GM12875 (cell line): ENCODE results near the gene TXNL4B.
"Not testable (repeated sequence)": the region's sequence is repeated elsewhere in the genome, so short reads cannot be mapped to it uniquely, and the experiment has no call there.

Source experiments
- H3K4me3 ChIP-seq: one replicate; pipeline ENCODE4 v1.5.1; 2011; ENCODE audit warnings: low read depth, low read length, control low read depth
- TF ChIP-seq, protein P1 (sequence below): IDR thresholded peaks from 2 replicates; pipeline ENCODE4 v1.5.1; 2011; ENCODE audit warnings: low read depth, mild to moderate bottlenecking, control low read depth, inconsistent platforms, low read length, moderate library complexity, borderline replicate concordance; ENCODE audit not compliant: insufficient read depth

Gene TXNL4B

DNA sequence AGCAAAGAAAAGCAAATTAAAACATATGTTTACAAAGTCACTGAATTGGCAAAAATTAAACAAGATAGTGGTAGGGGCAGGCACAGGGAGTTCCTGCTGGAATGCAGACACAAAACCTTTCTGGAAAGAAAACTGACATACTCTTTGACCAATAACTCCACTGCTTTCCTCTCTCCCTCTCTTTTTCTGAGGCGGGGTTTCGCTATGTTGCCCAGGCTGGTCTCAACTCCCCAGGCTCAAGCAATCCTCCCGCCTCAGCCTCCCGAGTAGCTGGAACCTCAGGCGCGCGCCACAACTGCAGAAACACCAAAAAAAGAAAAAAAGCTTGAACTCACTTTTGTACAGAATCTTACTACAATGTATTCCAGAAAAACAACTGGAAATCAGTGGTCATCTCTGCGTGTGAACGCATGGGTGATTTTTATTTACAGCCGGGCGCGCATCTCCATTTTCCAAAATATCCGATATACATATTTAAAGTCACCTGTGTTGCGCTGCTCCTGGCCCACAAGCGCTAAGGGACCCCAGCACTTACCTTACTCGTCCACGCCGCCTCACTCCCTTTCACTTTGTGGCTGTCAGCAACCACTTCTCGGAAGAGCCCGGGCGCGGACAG, 480 bp downstream of the TXNL4B start:
- H3K4me3 ChIP-seq: peak overlapping the region; percentile 65
- TF ChIP-seq, protein P1, sequence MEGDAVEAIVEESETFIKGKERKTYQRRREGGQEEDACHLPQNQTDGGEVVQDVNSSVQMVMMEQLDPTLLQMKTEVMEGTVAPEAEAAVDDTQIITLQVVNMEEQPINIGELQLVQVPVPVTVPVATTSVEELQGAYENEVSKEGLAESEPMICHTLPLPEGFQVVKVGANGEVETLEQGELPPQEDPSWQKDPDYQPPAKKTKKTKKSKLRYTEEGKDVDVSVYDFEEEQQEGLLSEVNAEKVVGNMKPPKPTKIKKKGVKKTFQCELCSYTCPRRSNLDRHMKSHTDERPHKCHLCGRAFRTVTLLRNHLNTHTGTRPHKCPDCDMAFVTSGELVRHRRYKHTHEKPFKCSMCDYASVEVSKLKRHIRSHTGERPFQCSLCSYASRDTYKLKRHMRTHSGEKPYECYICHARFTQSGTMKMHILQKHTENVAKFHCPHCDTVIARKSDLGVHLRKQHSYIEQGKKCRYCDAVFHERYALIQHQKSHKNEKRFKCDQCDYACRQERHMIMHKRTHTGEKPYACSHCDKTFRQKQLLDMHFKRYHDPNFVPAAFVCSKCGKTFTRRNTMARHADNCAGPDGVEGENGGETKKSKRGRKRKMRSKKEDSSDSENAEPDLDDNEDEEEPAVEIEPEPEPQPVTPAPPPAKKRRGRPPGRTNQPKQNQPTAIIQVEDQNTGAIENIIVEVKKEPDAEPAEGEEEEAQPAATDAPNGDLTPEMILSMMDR: no peak

DNA sequence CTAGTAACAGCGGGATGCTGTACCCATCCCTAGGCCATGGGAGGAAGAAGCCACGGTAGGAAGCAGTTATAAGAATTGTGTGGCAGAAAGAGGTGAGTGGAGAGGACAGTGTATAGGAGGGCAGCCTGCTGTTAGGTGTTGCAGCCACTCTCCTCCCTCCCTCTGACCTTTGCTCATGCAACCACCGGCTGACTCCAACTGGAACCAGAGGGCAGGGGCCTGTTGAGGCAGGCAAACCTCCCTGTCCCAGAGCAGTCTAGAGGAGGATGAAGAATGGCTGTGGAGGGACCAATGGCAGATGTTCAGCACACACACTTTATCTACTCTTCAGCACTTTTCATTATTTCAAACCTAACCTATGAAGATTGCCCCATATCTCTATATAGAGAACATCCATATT, 2.2 kb downstream of the TXNL4B start:
- no peak overlapping the region for H3K4me3 ChIP-seq
- TF ChIP-seq, protein P1: no peak

DNA sequence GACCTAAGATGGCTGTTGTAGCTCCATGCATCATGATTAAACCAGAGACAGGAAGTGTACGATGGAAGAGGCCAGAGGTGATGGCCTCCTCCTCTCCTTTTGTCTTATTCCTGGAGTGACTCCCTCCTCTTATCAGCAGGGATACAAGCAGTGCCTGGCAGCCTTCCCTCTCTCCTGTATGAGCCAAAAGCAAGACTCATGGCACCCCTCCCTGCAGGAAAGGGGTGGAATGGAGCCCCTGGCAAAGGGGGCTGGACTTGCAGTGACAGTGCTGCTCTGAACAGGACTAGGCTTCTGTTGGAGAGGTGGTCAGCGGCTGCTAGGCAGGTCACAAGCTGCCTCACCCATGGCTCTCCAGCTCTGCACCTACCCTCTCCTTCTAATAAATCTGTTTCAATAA, 8.4 kb downstream of the TXNL4B start:
- TF ChIP-seq, protein P1: no peak
- H3K4me3 ChIP-seq: no peak overlapping the region

DNA sequence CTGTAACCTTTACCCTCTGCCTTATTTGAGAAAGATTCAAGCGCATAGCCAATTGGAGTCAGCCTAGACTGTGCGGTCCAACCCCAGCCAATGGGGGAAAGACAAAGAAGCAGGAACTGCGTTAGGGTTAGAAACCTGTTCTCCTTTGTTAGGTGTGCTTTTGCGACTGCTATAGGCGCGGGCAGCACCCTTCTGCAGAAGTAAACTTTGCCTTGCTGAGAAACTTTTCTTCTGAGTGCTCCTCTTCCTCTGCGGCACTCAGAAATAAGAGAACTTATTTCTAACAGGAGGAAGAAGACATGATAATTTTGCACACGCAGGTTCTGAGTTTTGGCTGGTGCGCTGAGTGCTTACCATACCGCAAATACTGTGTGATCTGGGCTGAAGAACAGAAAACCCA, 9.0 kb downstream of the TXNL4B start:
- TF ChIP-seq, protein P1: no peak
- H3K4me3 ChIP-seq: no peak overlapping the region

DNA sequence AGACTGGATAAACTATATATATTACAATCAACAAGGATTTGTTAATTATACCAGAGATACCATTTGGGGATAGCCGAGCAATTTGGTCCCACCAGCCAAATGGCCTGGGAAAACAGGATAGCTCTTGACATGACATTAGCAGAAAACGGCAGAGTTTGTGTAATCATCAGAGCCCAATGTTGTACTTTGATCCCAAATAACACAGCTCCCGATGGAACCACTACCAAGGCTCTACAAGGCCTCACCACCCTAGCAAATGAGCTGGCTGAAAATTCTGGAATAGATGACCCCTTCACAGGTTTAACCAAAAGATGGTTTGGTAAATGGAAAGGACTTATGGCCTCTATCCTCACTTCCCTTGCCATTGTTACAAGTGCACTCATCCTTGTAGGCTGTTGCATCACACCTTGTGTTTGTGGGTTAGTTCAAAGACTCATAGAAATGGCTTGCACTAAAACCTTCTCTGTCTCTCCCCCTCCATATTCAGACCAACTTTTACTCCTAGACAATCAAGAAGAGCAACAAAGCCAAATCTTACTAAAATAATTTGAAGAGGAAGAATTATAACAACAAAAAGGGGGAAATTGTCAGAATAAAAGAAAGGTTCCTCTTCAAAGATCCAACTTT, 9.5 kb downstream of the TXNL4B start:
- TF ChIP-seq, protein P1: no peak

DNA sequence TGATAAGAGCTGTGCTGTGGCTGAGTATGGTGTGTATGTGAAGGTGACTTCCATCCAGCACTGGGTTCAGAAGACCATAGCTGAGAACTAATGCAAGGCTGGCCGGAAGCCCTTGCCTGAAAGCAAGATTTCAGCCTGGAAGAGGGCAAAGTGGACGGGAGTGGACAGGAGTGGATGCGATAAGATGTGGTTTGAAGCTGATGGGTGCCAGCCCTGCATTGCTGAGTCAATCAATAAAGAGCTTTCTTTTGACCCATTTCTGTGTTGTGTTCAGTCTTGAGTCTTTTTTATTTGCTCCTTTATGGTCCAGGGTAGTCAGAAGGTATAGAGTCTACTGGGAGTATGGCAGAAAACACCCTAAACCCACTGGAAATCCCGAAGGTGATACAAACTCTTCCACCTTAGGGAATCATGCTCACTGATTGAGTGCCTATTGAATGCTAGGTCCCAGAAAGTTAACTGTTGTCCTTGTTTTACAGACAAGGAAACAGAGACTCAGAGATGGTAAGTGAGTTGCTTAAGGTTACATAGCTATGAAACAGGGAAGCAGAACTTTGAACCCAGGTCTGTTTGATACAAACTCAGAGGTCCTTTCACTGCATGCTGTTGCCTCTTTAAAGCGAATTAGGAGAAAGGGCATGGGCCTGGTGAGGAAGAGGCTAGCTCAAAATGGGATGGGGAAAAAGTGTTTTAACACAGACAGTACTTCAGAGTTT, 16.3 kb downstream of the TXNL4B start:
- not testable (repeated sequence) for H3K4me3 ChIP-seq

More for the DNA sequence above, 9.5 kb downstream of the TXNL4B start:
- H3K4me3 ChIP-seq: no peak overlapping the region

DNA sequence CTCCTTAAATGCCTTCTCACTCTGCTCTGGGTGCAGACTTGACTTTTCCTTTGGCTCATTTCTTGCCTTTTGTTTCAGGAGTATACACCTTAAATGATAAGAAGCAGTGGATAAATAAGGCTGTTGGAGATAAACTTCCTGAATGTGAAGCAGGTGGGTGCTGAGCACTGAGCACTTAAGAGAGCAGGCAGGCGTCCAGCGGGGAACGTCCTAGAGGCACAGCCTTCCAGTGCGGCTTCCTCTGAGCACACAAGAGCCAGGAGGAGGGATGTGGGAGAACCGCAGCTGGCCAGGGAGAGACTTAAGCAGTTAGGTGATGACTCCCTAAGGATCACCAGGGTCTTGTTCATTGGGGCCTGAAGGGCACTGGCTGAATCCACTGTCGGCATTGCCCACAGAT, 18.4 kb downstream of the TXNL4B start:
- H3K4me3 ChIP-seq: not testable (repeated sequence)

DNA sequence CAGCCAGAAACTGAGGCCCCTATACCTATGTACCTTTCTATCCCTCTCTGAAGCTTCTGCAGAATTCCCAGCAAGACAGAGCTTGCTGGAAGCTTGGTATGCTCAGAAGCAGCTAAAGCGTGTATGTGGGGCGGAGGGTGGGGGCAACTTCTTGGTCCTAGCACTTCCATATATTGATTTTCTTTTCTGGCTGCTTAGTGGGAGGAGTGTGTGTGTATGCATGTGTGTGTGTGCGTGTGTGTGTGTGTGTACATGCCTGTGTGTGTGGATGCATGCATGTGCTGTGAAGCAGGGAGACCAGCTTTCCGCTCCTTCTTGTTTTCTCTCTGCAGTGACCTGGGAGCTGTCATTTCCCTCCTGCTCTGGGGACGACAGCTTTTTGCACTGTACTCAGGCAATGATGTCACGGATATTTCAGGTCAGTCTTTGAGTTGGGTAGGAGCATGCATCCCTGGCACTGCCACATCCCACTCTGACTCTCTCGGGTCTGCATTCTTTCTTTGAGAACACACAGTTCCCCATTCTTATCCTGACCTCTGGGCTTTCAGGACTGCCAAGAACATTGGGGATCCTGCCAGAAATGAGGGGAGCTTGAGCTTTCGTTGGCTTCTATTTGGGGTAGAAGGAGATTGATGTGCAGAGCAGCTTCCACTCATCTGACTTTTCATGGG, 19.7 kb downstream of the TXNL4B start:
- no peak overlapping the region for H3K4me3 ChIP-seq
- TF ChIP-seq, protein P1: no peak
